Ovary (tissue), 9 donors: ENCODE measurements around the gene KREMEN1. TPM values are rescaled to one million over a fixed set of nuclear protein-coding genes. Genes with fewer than 3 reads are reported as not detected.
A peak's percentile ranks its signal among the peaks of the same experiment; 100 is the strongest.

Experiments used
- DNase-seq, 5 donors: peaks; one replicate each; pipeline ENCODE4 v3.0.0-alpha.2; 2019 to 2020
- H3K27ac ChIP-seq, 2 donors: fragments of 200-600 bp; one replicate each; pipeline versions ENCODE4 v1.5.1 to v1.8.0; 2019 to 2022
- H3K27me3 ChIP-seq: fragments of 200-600 bp; one replicate; pipeline ENCODE4 v1.8.0; 2022
- H3K36me3 ChIP-seq: fragments of 200-600 bp; sonication (generic); one replicate; pipeline ENCODE4 v1.5.1; 2019
- H3K4me1 ChIP-seq: one replicate; pipeline ENCODE4 v1.8.1; 2013; ENCODE audit warnings: mild to moderate bottlenecking, moderate library complexity; ENCODE audit not compliant: insufficient read depth
- H3K4me3 ChIP-seq: fragments of 200-600 bp; sonication (generic); one replicate; pipeline ENCODE4 v1.5.1; 2017
- H3K9me3 ChIP-seq, 2 donors: fragments of 200-600 bp in 1 of 2; sonication (generic) in 1 of 2; one replicate each; pipeline versions ENCODE4 v1.5.1 to v1.8.1; 2013 to 2019; ENCODE audit warnings: mild to moderate bottlenecking in 1 of 2, moderate library complexity in 1 of 2
- CTCF ChIP-seq, 3 donors: fragments of 450-650 bp in 2 of 3; fragments of 200-600 bp in 1 of 3; IDR thresholded peaks; one replicate each; pipeline versions ENCODE4 v1.5.1 to v1.8.0; 2016 to 2022; ENCODE audit warnings: antibody characterized with exemption in 3 of 3, mild to moderate bottlenecking in 1 of 3
- EP300 ChIP-seq: sonication (generic); formaldehyde crosslinking; IDR thresholded peaks from one replicate; pipeline ENCODE4 v1.6.1; 2017; ENCODE audit warnings: antibody characterized with exemption
- POLR2A ChIP-seq: fragments of 450-650 bp; IDR thresholded peaks from one replicate; pipeline ENCODE4 v1.6.1; 2017; ENCODE audit warnings: antibody characterized with exemption, mild to moderate bottlenecking, moderate library complexity
- WGBS, 3 donors: extraction: QIAGEN DNeasy Blood & Tissue Kit in 1 of 3; methylation state at CpG; one replicate each; pipeline versions ENCODE4 v1.1.5 to v1.1.7; 2013 to 2017; 5-methylcytosine and 5-hydroxymethylcytosine counted together
- intact Hi-C, 4 donors: fragments of 100-400 bp; cut with DNase I; formaldehyde crosslinking; loops; one replicate each; pipeline versions ENCODE4 v1.11.0 to v1.15.1; 2022 to 2023
- polyA plus RNA-seq, 2 donors: library from polyadenylated mRNA; stranded (reverse); fragments of 200-250 nt in 1 of 2; fragments of 350-450 nt in 1 of 2; fragmentation: Illumina TruSeq in 1 of 2; extraction: RNeasy Lipid Tissue Mini Kit (QIAGEN cat#74804) in 1 of 2; gene quantifications; one replicate each; pipeline ENCODE4 v1.2.3, GENCODE V29; 2013 to 2014
- total RNA-seq, 7 donors: library from RNA; depleted of rRNA in 2 of 7; stranded (reverse); fragments of >200 nt in 2 of 7; fragmentation: NEBNext Ultra II Directional in 3 of 7; extraction: Animal tissue kit (Norgen Biotek cat#: 25700) in 3 of 7; gene quantifications; one replicate each; pipeline versions ENCODE4 v1.1.0 to v1.2.4, GENCODE V29; 2016 to 2023
- donor health status: DM: no; HTN: no; CAD: no; lungs with moderate emphysema.
- donor health status: DM: no; HTN: no; CAD: no.
- donor health status: Bipolar disorder and iron deficiency.
- donor health status: DM: yes; HTN: yes; CAD: no.
- donor health status: DM: no; HTN: no; CAD: no.
- donor health status: DM: yes; HTN: yes; CAD: no.

Gene KREMEN1
- total and polyA plus RNA-seq, 9 donors, result 15.4 to 49.5 (median 35.6) TPM

- TF ChIP-seq EP300 (no peak), POLR2A (no peak), CTCF (IDR thresholded peaks at IDR 0.05) (peak; percentile 86 to 95 (median 92))
- no peak overlapping the region for H3K4me3 ChIP-seq
- intact Hi-C loops, result loop anchor here in 3 of 4 donors (2.0 to 10.0 kb wide), 4 partner anchors 184 to 194 kb away; no protein-coding TSS in a partner anchor
- H3K4me1 ChIP-seq, result peaks cover 9% of the 10 kb centered on the region
- H3K27me3 ChIP-seq, result no peaks in the 10 kb centered on the region
- H3K27ac ChIP-seq, result no peak overlapping the region
- 26 to 32% (median 27%) methylated on average over 9 of the region's 9 CpGs for WGBS, 3 donors
- peak; percentile 61 to 83 (median 70) for DNase-seq
- no peaks in the 10 kb centered on the region for H3K36me3 ChIP-seq
- no peaks in the 10 kb centered on the region for H3K9me3 ChIP-seq
Observed at GRCh38 chr22:29040385-29041275, 32.2 kb upstream of the KREMEN1 start.

- Histone ChIP-seq H3K27me3 (no peaks in the 10 kb centered on the region), H3K36me3 (no peaks in the 10 kb centered on the region), H3K4me3 (no peak overlapping the region), H3K27ac (no peak overlapping the region), H3K4me1 (peaks cover 9% of the 10 kb centered on the region), H3K9me3 (no peaks in the 10 kb centered on the region)
- DNase-seq, result peak in 2 of 5 donors; percentile 41 to 43
- WGBS, 3 donors, result 10 to 17% (median 10%) methylated on average over 2 of the region's 2 CpGs
- TF ChIP-seq POLR2A (no peak), EP300 (no peak), CTCF (IDR thresholded peaks at IDR 0.05) (no peak)
- intact Hi-C loops, result loop anchor here in 3 of 4 donors (2.0 to 10.0 kb wide), 4 partner anchors 185 to 193 kb away; no protein-coding TSS in a partner anchor
Observed at GRCh38 chr22:29041408-29041807, 31.4 kb upstream of the KREMEN1 start.

GRCh38 chr22:29043906-29044575, 28.8 kb upstream of the KREMEN1 start:
- no peaks in the 10 kb centered on the region for H3K9me3 ChIP-seq
- H3K4me3 ChIP-seq, result no peak overlapping the region
- intact Hi-C loops, result loop anchor here in 1 of 4 donors (10.0 kb wide), 2 partner anchors 189 to 191 kb away; no protein-coding TSS in a partner anchor
- H3K27ac ChIP-seq, result peak overlapping the region in 1 of 2 donors; percentile 41
- no peaks in the 10 kb centered on the region for H3K27me3 ChIP-seq
- H3K4me1 ChIP-seq, result peaks cover 9% of the 10 kb centered on the region
- DNase-seq, result no peak
- 45 to 58% (median 46%) methylated on average over 7 of the region's 7 CpGs for WGBS, 3 donors
- no peaks in the 10 kb centered on the region for H3K36me3 ChIP-seq
- TF ChIP-seq EP300, result no peak
- TF ChIP-seq POLR2A, result no peak
- TF ChIP-seq CTCF (IDR thresholded peaks at IDR 0.05), result no peak

GRCh38 chr22:29044657-29045176, 28.1 kb upstream of the KREMEN1 start:
- 69 to 70% (median 69%) methylated on average over 13 of the region's 13 CpGs for WGBS, 3 donors
- no peaks in the 10 kb centered on the region for H3K9me3 ChIP-seq
- no peaks in the 10 kb centered on the region for H3K36me3 ChIP-seq
- no peak overlapping the region for H3K4me3 ChIP-seq
- H3K27ac ChIP-seq, result peak overlapping the region in 1 of 2 donors; percentile 41
- H3K4me1 ChIP-seq, result peaks cover 9% of the 10 kb centered on the region
- no peaks in the 10 kb centered on the region for H3K27me3 ChIP-seq
- TF ChIP-seq POLR2A, result no peak
- no peak for TF ChIP-seq EP300
- no peak for TF ChIP-seq CTCF (IDR thresholded peaks at IDR 0.05)
- intact Hi-C loops, result loop anchor here in 2 of 4 donors (5.0 to 10.0 kb wide), 3 partner anchors 190 to 198 kb away; no protein-coding TSS in a partner anchor
- no peak for DNase-seq
